Measurements from ENCODE around the gene KLHL21.
"Not testable (repeated sequence)": the region's sequence is repeated elsewhere in the genome, so short reads cannot be mapped to it uniquely, and the experiment has no call there.

Gene KLHL21

GRCh38 chr1:6581561-6582305 lies 20.9 kb downstream of the KLHL21 start:
- DNase-seq: no peak

- no peak for DNase-seq
These were observed 21.9 kb downstream of the KLHL21 start for GRCh38 chr1:6580593-6581409.

GRCh38 chr1:6580119-6580592 lies 22.5 kb downstream of the KLHL21 start:
- no peak for DNase-seq

DNA sequence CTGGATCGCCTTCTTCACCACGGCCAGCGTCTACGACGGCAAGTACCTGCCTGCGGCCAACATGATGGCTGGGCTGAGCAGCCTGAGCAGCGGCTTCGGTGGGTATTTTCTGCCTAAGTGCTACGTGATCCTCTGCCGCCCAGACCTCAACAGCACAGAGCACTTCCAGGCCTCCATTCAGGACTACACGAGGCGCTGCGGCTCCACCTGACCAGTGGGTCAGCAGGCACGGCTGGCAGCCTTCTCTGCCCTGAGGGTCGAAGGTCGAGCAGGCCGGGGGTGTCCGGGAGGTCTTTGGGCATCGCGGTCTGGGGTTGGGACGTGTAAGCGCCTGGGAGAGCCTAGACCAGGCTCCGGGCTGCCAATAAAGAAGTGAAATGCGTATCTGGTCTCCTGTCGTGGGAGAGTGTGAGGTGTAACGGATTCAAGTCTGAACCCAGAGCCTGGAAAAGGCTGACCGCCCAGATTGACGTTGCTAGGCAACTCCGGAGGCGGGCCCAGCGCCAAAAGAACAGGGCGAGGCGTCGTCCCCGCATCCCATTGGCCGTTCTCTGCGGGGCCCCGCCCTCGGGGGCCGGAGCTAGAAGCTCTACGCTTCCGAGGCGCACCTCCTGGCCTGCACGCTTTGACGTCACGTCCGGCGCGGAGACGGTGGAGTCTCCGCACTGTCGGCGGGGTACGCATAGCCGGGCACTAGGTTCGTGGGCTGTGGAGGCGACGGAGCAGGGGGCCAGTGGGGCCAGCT lies 23.1 kb downstream of the KLHL21 start, which contains the start of gene ZBTB48:
Gene ZBTB48, plus strand, starts transcription at position 621 of the 745 bp plus-strand sequence. CDS start 616 bp downstream, outside the sequence.
- DNase-seq: peak; percentile 79

DNA sequence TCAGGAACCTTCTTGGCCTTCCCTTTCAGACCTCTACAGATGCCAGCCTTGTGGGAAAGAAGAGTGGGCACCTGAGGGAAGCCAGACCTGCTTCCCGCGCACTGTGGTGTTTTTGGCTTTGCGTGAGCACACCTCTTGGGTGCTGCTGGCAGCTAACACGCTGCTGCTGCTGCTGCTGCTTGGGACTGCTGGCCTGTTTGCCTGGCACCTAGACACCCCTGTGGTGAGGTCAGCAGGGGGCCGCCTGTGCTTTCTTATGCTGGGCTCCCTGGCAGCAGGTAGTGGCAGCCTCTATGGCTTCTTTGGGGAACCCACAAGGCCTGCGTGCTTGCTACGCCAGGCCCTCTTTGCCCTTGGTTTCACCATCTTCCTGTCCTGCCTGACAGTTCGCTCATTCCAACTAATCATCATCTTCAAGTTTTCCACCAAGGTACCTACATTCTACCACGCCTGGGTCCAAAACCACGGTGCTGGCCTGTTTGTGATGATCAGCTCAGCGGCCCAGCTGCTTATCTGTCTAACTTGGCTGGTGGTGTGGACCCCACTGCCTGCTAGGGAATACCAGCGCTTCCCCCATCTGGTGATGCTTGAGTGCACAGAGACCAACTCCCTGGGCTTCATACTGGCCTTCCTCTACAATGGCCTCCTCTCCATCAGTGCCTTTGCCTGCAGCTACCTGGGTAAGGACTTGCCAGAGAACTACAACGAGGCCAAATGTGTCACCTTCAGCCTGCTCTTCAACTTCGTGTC lies 23.9 kb downstream of the KLHL21 start:
- no peak for DNase-seq

- no peak for DNase-seq
These were observed 24.7 kb downstream of the KLHL21 start for GRCh38 chr1:6577831-6578525.

DNA sequence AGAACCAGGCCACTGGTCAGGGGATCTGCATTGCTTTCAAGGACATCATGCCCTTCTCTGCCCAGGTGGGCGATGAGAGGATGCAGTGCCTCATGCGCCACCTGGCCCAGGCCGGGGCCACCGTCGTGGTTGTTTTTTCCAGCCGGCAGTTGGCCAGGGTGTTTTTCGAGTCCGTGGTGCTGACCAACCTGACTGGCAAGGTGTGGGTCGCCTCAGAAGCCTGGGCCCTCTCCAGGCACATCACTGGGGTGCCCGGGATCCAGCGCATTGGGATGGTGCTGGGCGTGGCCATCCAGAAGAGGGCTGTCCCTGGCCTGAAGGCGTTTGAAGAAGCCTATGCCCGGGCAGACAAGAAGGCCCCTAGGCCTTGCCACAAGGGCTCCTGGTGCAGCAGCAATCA lies 27.9 kb downstream of the KLHL21 start:
- no peak for DNase-seq

DNA sequence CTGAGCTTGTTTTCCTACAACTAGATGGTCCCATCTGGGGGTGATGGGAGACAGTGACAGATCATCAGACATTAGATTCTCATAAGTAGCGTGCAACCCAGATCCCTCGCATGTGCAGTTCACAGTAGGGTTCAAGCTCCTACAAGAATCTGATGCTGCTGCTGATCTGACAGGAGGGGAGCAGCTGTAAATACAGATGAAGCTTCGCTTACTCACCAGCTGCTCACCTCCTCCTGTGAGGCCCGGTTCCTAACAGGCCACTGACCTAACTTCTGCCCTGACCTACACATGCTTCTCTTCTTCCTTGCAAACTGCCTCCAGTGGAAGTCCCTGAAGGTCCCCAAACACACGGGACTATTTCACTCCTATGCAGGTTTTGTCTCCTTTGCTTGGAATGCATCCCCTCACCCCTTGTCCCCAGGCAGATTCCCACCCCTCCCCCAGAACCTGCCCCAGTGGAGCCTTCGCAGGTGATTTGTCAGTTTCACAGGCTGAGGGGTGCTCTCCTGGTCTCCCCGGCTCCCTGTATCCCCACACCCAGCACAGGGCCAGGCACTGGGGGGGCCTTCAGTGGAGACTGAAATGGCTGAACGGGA lies 28.5 kb downstream of the KLHL21 start:
- no peak for DNase-seq

DNA sequence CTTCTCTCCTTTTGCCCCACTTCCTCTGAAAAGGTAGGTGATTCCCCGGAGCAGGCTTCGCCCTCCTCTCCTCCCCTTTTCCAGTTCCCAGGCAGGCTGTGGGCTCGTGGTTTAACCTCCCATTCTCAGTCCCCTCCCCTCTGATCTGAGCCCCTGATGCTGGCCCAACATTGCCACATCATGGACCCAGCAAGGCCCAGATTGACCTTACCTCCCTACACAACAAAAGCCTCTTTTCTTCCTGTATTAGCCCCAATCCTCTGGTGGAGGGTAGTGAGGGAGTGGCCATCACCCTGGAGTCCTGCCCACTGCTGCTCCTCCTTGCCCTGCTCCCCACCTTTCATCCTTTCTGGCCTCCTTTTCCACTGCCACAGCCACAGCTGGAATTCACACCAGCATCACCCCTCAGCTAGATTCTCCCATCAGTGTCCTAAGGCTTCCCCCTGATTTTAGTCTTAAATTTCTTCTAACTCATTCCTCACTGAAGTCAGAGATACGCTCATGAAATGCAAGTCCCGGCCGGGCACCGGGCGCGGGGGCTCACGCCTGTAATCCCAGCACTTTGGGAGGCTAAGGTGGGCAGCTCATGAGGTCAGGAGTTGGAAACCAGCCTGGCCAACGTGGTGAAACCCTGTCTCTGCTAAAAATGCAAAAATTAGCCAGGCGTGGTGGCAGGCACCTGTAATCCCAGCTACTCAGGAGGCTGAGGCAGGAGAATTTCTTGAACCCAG lies 29.9 kb downstream of the KLHL21 start:
- DNase-seq: no peak

DNA sequence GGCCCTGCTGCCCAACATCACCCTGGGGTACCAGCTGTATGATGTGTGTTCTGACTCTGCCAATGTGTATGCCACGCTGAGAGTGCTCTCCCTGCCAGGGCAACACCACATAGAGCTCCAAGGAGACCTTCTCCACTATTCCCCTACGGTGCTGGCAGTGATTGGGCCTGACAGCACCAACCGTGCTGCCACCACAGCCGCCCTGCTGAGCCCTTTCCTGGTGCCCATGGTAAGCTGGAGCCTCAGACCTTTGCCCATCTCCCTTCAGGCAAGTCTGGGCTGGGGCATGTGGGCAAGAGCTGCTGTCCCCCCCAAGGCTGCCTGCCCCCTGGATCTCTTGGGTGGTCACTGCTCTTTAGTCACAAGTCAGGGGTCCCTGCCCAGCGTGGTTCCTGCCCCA lies 31.7 kb downstream of the KLHL21 start:
- DNase-seq: no peak

DNA sequence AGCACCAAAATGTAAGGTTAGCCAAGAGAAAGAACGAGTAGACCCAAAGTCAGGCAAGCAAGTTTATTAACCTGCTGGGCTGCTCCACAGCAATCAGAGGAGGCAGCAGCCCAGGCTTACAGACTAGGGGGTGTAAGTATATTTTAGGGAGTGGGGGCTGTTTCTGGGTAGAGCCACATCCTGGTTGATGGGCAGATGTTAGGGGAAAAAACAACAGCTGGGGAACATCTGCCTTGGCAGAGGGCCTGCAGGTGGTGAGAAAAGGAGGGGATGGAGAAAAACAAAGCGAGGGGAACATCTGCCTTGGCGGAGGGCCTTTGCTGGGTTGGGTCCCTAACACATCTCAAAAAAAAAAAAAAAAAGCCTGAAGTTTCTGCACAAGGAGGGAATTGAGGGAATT lies 32.6 kb downstream of the KLHL21 start:
- no peak for DNase-seq

GRCh38 chr1:6569033-6569432 lies 33.6 kb downstream of the KLHL21 start:
- no peak for DNase-seq

DNA sequence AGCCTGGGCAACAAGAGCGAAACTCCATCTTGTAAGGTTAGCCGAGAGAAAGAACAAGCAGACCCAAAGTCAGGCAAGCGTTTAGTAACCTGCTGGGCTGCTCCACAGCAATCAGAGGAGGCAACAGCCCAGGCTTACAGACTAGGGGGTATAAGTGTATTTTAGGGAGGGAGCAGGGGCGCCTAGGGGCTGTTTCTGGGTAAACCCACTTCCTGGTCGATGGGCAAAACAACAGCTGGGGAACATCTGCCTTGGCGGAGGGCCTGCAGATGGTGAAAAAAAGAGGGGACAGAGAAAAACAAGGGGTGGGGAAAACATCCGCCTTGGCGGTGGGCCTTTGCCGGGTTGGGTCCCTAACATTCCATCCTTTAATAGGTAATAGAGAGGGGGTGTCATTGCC lies 42.4 kb downstream of the KLHL21 start:
- no peak for DNase-seq

- not testable (repeated sequence) for DNase-seq
These were observed 43.5 kb downstream of the KLHL21 start for GRCh38 chr1:6559161-6559560.

DNA sequence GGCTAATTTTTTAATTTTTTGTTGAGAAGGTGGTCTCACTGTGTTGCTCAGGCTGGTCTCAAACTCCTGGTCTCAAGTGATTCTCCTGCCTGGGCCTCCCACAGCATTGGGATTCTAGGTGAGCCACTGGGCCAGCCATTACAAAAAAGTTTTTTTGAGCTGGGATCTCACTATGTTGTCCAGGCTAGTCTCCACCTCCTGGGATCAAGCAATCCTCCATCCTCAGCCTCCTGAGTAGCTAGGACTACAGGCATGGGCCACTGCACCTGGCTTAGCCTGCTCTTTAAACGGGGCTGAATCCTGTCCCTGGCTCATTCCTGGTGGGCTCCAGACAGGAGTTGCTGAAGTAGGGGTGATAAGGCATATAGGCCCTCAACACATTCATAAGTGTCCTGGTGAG lies 45.1 kb downstream of the KLHL21 start:
- no peak for DNase-seq

GRCh38 chr1:6554907-6555778 lies 47.5 kb downstream of the KLHL21 start, which contains the start of gene TAS1R1:
TAS1R1 (plus strand) TSS chr1:6555307; CDS start chr1:6555374, 67 bp downstream.
- DNase-seq: no peak

DNA sequence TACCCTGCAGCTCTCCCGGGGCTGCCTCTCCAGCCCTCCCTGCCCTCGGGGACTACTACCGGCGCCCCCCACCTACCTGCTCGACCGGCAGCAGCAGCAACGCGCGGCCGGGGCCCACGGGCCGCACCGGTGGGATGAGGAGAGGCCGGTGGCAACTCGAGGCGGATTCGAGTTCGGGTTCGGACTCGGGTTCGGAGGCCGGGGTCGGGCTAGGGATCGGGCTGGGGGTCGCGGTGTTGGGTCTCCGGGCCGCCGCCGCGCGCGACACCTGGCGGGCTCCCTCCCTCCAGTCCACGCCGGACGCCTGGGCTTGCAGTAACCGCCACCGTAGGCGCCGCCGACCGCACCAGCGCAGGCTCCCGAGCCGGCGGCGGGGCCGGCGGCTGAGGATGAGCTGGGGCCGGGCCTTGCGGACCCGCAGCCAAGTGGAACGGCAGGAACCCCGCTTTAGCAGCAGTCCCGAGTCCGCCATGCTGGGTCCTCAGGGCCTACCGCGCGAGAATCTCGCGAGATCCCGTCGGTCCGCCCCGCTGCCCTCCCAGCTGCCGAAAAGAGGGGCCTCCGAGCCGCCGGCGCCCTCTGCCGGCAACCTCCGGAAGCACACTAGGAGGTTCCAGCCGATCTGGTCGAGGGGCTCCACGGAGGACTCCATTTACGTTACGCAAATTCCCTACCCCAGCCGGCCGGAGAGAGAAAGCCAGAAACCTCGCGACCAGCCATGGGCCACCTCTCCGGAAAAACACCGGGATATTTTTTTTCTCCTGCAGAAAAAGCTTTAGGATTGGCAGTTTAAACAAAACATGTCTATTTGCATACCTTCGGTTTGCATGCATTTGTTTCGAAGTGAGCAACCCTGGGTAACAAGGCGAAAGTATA lies 48.4 kb downstream of the KLHL21 start, which contains the start of gene NOL9:
Gene NOL9, minus strand, starts transcription at position 483 of the 876 bp plus-strand sequence. Its CDS starts 11 bp downstream, at position 472.
- DNase-seq: peak; percentile 43

- DNase-seq: no peak
These were observed 55.4 kb downstream of the KLHL21 start for GRCh38 chr1:6547301-6547700.
